ENCODE measurements around the gene TOLLIP. TPM values are rescaled to one million over a fixed set of nuclear protein-coding genes. Genes with fewer than 3 reads are reported as not detected.

Gene TOLLIP
- polyA plus RNA-seq, 3 donors from 2014 or later: 40.5 to 47.8 (median 42.2) TPM

DNA sequence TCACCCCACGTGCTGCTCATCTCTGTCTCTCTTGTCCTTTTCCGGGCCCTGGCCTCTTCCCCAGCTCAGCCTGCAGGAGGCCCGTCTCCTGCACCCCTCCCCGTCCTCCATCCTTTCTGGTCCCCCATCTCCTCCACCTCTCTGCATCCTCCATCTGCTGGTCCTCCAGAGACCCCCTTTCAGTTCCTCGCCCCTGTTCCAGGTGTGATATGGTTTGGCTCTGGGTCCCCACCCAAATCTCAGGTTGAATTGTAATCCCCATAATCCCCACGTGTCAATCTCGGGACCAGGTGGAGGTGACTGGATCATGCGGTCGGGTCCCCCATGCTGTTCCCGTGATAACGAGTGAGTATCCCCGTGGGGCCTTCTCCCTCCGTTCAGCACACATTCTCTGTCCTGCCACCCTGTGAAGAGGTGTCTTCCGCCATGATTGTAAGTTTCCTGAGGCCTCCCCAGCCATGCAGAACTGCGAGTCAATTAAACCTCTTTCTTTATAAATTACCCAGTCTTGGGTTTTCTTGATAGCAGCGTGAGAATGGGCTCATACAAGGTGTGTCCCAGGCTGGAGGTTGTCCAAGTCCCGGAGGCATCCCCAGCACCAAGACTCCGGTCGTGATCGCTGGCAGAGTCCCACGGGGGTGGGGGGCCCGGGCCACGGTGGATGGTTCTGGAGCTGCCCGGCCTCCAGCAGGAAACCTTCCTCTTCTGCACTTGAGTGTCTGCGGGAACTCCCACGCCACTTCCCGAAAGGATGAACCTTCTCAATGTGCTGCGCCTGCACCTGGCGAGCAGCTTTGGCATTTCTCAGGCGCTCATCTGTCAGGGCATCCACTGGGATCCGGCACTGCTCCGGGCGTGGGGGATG lies 29.0 kb upstream of the TOLLIP start:
- Mint-ChIP-seq H3K4me1 (peaks cover 16 to 20% of the 10 kb centered on the region in 2 donors), H3K36me3 (peaks cover 0 to 4% (median 0%) of the 10 kb centered on the region in 3 donors), H3K4me3 (peak overlapping the region; percentile 43 to 88 (median 81)), H3K27ac (peak overlapping the region; percentile 55 to 92 (median 84)), H3K9me3 (peaks cover 0 to 10% (median under 1%) of the 10 kb centered on the region in 6 donors), H3K27me3 (ENCODE audit: low read depth in 3 of 3) (peaks cover 3 to 17% (median 8%) of the 10 kb centered on the region in 3 donors)
- no peak for DNase-seq

- Mint-ChIP-seq H3K27ac (peak overlapping the region; percentile 55 to 92 (median 84)), H3K4me3 (peak overlapping the region; percentile 75 to 88 (median 81)), H3K36me3 (peaks cover 0 to 4% (median 0%) of the 10 kb centered on the region in 3 donors), H3K4me1 (peaks cover 16 to 20% of the 10 kb centered on the region in 2 donors), H3K27me3 (ENCODE audit: low read depth in 3 of 3) (peaks cover 3 to 17% (median 8%) of the 10 kb centered on the region in 3 donors), H3K9me3 (peaks cover 0 to 10% (median under 1%) of the 10 kb centered on the region in 6 donors)
- no peak for DNase-seq
Measured at GRCh38 chr11:1337647-1338007, 28.2 kb upstream of the TOLLIP start.

DNA sequence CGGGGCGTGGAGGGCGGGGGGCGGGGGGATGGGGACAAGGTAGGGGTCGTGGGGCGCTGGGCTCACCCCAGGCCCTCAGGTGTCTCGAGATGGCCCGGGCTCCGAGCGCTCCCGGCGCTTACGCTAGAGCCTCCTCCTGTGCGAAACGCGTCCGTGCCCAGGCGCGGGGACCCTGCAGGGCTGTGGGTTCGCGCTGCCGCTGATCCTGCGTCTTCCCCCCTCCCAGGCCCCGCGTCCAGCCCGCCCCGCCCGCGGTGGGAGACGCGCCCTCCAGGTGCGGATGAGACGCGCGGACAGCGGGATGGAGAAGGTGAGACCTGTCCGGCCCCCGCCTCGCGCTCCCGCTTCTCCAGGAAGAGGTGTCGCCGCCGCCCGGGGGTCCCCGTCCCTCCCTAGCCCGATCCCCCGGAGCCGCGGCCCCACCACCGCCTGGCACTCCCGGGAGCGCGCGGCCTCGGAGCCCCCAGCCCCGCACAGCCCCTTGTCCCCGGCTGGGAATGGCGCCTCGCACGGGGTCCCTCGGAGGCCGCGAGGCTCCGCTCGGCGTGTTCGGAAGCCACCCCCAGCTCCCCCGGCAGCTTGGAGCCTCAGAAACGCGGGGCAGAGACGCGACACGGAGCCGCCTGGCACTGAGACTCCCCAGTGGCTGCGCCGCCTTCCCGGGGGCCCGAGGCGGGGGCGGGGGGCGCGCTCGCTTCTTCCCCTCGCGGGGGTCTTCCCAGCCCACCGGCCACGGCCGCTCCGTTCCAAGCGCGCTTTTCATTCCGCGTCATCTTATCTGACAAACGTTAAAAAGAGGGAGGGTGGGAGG lies 27.6 kb upstream of the TOLLIP start:
- H3K36me3 Mint-ChIP-seq: peaks cover 0 to 4% (median 0%) of the 10 kb centered on the region in 3 donors
- H3K9me3 Mint-ChIP-seq: peaks cover 0 to 10% (median under 1%) of the 10 kb centered on the region in 6 donors
- H3K4me1 Mint-ChIP-seq: peaks cover 16 to 20% of the 10 kb centered on the region in 2 donors
- DNase-seq: peak; percentile 41 to 48 (median 47)
- H3K27me3 Mint-ChIP-seq (ENCODE audit: low read depth in 3 of 3): peaks cover 3 to 19% (median 8%) of the 10 kb centered on the region in 3 donors
- peak overlapping the region in 1 of 6 donors; percentile 90 for H3K27ac Mint-ChIP-seq
- H3K4me3 Mint-ChIP-seq: no peak overlapping the region

- H3K27me3 Mint-ChIP-seq (ENCODE audit: low read depth in 3 of 3): peaks cover 3 to 19% (median 10%) of the 10 kb centered on the region in 3 donors
- peaks cover 0 to 10% (median under 1%) of the 10 kb centered on the region in 6 donors for H3K9me3 Mint-ChIP-seq
- peaks cover 16 to 20% of the 10 kb centered on the region in 2 donors for H3K4me1 Mint-ChIP-seq
- DNase-seq: peak; percentile 54 to 69 (median 67)
- H3K4me3 Mint-ChIP-seq: peak overlapping the region; percentile 82 to 90 (median 83)
- H3K27ac Mint-ChIP-seq: peak overlapping the region in 5 of 6 donors; percentile 68 to 82 (median 77)
- peaks cover 0 to 4% (median 0%) of the 10 kb centered on the region in 3 donors for H3K36me3 Mint-ChIP-seq
Measured at GRCh38 chr11:1335811-1336761, 26.7 kb upstream of the TOLLIP start.

DNA sequence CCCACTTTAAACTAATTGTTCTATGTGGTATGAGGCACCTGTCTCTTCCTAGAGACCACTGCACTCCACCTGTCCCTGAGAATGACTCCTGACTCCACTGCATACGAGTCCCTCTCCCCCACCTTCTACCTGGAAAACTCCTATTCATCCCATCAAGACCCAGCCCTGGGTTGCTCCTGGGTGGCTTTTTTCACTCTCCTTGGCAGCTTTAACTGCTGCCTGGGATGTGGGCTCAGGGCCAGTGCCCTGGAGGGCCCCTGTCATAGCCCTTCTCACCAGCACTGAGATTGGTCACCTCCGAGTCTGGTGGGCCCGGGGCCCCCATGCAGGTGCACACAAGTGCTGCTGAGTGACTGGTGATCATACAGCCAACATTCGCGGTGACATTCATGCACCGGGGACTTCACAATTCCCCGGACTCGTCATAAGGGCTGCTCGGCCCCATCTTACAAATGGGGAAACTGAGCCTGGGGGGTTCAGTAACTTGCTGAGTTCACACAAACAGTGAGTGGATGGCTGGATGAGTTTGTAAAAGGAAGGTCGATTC lies 25.9 kb upstream of the TOLLIP start:
- no peak for DNase-seq
- Mint-ChIP-seq H3K36me3 (peaks cover 0 to 4% (median 0%) of the 10 kb centered on the region in 3 donors), H3K4me3 (peak overlapping the region; percentile 82 to 90 (median 83)), H3K27ac (peak overlapping the region in 4 of 6 donors; percentile 68 to 78 (median 76)), H3K27me3 (ENCODE audit: low read depth in 3 of 3) (peaks cover 3 to 19% (median 14%) of the 10 kb centered on the region in 3 donors), H3K9me3 (peaks cover 0 to 10% (median under 1%) of the 10 kb centered on the region in 6 donors), H3K4me1 (peaks cover 16 to 20% of the 10 kb centered on the region in 2 donors)

- H3K4me3 Mint-ChIP-seq: no peak overlapping the region
- DNase-seq: no peak
- peaks cover 0 to 10% (median under 1%) of the 10 kb centered on the region in 6 donors for H3K9me3 Mint-ChIP-seq
- H3K27me3 Mint-ChIP-seq (ENCODE audit: low read depth in 3 of 3): peaks cover 3 to 19% (median 14%) of the 10 kb centered on the region in 3 donors
- peaks cover 16 to 20% of the 10 kb centered on the region in 2 donors for H3K4me1 Mint-ChIP-seq
- no peak overlapping the region for H3K27ac Mint-ChIP-seq
- H3K36me3 Mint-ChIP-seq: peaks cover 0 to 4% (median 0%) of the 10 kb centered on the region in 3 donors
Measured at GRCh38 chr11:1333860-1334259, 24.4 kb upstream of the TOLLIP start.

GRCh38 chr11:1333091-1333772 lies 23.8 kb upstream of the TOLLIP start:
- peaks cover 0 to 4% (median 4%) of the 10 kb centered on the region in 3 donors for H3K36me3 Mint-ChIP-seq
- no peak for DNase-seq
- peaks cover 16 to 20% of the 10 kb centered on the region in 2 donors for H3K4me1 Mint-ChIP-seq
- peaks cover 0 to 6% (median under 1%) of the 10 kb centered on the region in 6 donors for H3K9me3 Mint-ChIP-seq
- H3K27me3 Mint-ChIP-seq (ENCODE audit: low read depth in 3 of 3): peaks cover 3 to 17% (median 12%) of the 10 kb centered on the region in 3 donors
- H3K27ac Mint-ChIP-seq: no peak overlapping the region
- no peak overlapping the region for H3K4me3 Mint-ChIP-seq

- peaks cover 3 to 20% (median 13%) of the 10 kb centered on the region in 3 donors for H3K27me3 Mint-ChIP-seq (ENCODE audit: low read depth in 3 of 3)
- H3K36me3 Mint-ChIP-seq: peaks cover 0 to 14% (median 0%) of the 10 kb centered on the region in 3 donors
- peaks cover 7 to 8% of the 10 kb centered on the region in 2 donors for H3K4me1 Mint-ChIP-seq
- DNase-seq: no peak
- H3K4me3 Mint-ChIP-seq: no peak overlapping the region
- H3K9me3 Mint-ChIP-seq: peaks cover 0 to 16% (median 10%) of the 10 kb centered on the region in 6 donors
- no peak overlapping the region for H3K27ac Mint-ChIP-seq
Measured at GRCh38 chr11:1330473-1330872, 21.0 kb upstream of the TOLLIP start.

GRCh38 chr11:1327064-1327460 lies 17.6 kb upstream of the TOLLIP start:
- H3K27ac Mint-ChIP-seq: no peak overlapping the region
- H3K9me3 Mint-ChIP-seq: peaks cover 0 to 16% (median 10%) of the 10 kb centered on the region in 6 donors
- no peaks in the 10 kb centered on the region for H3K4me1 Mint-ChIP-seq
- no peak overlapping the region for H3K4me3 Mint-ChIP-seq
- DNase-seq: no peak
- peaks cover 3 to 33% (median 6%) of the 10 kb centered on the region in 3 donors for H3K27me3 Mint-ChIP-seq (ENCODE audit: low read depth in 3 of 3)
- peaks cover 0 to 14% (median 0%) of the 10 kb centered on the region in 3 donors for H3K36me3 Mint-ChIP-seq

GRCh38 chr11:1326435-1327063 lies 17.1 kb upstream of the TOLLIP start:
- Mint-ChIP-seq H3K4me3 (no peak overlapping the region), H3K9me3 (peaks cover 0 to 16% (median 10%) of the 10 kb centered on the region in 6 donors), H3K4me1 (no peaks in the 10 kb centered on the region), H3K36me3 (peaks cover 0 to 14% (median 0%) of the 10 kb centered on the region in 3 donors), H3K27me3 (ENCODE audit: low read depth in 3 of 3) (peaks cover 3 to 32% (median 6%) of the 10 kb centered on the region in 3 donors), H3K27ac (no peak overlapping the region)
- DNase-seq: no peak

DNA sequence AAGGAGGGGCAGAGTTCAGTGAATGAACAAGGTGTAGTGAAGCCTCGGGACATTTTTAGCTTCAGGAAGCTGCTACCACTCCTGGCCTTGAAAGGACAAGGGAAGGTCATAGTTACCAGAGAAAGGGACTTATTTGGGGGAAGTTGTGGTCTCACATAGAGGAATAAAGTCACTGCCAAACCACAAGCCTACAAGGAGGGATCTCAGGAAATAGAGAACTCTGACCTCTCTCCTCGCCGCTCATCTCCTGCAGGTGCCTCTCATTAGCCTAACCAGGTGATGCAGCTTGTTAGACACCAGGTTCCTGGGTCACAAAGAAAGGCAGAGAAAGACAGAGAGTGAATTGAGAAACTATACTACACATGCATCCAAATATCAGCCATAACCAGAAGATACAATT lies 14.3 kb upstream of the TOLLIP start:
- H3K4me1 Mint-ChIP-seq: no peaks in the 10 kb centered on the region
- peaks cover 0 to 16% (median 10%) of the 10 kb centered on the region in 6 donors for H3K9me3 Mint-ChIP-seq
- H3K27me3 Mint-ChIP-seq (ENCODE audit: low read depth in 3 of 3): peaks cover 3 to 31% (median 6%) of the 10 kb centered on the region in 3 donors
- no peak for DNase-seq
- no peak overlapping the region for H3K4me3 Mint-ChIP-seq
- H3K27ac Mint-ChIP-seq: no peak overlapping the region
- peaks cover 0 to 14% (median 0%) of the 10 kb centered on the region in 3 donors for H3K36me3 Mint-ChIP-seq

Data from immature natural killer cell (primary cell).